Loucy (cell line): ENCODE measurements around the gene STAT4.

Experiments
- EZH2phosphoT487 ChIP-seq: fragments of 200-600 bp; IDR thresholded peaks from 2 replicates; pipeline ENCODE4 v1.6.1; 2018; ENCODE audit warnings: antibody characterized with exemption, mild to moderate bottlenecking, moderate library complexity, borderline replicate concordance
- TF ChIP-seq, protein P1 (sequence below): fragments of 200-600 bp; sonication (generic); conservative IDR thresholded peaks from 2 replicates; pipeline ENCODE4 v1.5.1; 2014; ENCODE audit warnings: mild to moderate bottlenecking, antibody characterized with exemption, low read length

DNA sequence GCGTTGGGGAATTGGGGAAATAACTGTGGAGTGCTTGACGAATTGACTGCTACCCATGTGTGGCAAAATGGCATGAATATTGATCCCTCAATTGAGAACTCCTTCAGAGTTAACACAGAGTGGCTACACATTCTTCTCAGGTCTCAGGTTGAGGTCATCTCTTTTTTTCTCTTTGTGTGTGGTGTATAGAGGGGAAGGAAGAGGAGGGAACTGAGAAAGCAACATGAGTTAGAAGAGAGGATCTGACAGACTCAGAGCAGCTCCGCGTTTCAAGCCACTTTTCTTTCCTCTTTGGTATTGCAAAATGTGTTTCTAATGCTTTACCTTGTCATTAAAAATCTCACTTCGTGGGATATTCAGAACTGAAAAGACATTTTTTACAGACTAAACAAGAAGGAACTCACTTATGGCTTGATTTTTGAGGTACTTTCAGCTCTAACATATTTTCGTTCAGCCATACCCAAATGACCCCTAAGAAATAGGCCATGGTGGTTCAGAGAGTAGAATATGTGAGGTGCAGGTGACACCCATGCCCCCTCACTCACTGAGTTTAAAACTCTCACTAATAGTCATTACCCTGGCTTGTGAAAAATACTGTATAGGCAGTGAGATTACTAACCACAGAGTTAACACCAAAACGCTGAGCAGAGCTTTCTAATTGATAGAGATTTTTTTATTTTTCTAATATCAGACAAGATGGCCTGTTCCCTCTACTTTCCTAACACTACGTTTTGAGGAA is 22.5 kb downstream of the STAT4 start:
- TF ChIP-seq, protein P1, sequence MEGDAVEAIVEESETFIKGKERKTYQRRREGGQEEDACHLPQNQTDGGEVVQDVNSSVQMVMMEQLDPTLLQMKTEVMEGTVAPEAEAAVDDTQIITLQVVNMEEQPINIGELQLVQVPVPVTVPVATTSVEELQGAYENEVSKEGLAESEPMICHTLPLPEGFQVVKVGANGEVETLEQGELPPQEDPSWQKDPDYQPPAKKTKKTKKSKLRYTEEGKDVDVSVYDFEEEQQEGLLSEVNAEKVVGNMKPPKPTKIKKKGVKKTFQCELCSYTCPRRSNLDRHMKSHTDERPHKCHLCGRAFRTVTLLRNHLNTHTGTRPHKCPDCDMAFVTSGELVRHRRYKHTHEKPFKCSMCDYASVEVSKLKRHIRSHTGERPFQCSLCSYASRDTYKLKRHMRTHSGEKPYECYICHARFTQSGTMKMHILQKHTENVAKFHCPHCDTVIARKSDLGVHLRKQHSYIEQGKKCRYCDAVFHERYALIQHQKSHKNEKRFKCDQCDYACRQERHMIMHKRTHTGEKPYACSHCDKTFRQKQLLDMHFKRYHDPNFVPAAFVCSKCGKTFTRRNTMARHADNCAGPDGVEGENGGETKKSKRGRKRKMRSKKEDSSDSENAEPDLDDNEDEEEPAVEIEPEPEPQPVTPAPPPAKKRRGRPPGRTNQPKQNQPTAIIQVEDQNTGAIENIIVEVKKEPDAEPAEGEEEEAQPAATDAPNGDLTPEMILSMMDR, result no peak
- no peak for TF ChIP-seq EZH2phosphoT487
